GM18508 (cell line): ENCODE results near the gene LGALS4.
A peak's percentile ranks its signal among the peaks of the same experiment; 100 is the strongest.
"Not testable (repeated sequence)": the region's sequence is repeated elsewhere in the genome, so short reads cannot be mapped to it uniquely, and the experiment has no call there.

Experiments
- ATAC-seq: cut with Tn5 transposase; IDR thresholded peaks from one replicate; pipeline ENCODE4 v1.9.1; 2021; ENCODE audit warnings: moderate number of reproducible peaks; ENCODE audit not compliant: insufficient read depth, unreplicated experiment

Gene LGALS4

GRCh38 chr19:38812841-38813320 lies at the start of gene LGALS4:
Gene LGALS4 (minus strand): TSS chr19:38812945. CDS start chr19:38812886, 59 bp downstream.
- no peak for ATAC-seq

- no peak for ATAC-seq
Measured at GRCh38 chr19:38861368-38861767, 48.6 kb upstream of the LGALS4 start.

GRCh38 chr19:38859631-38860204 lies 47.0 kb upstream of the LGALS4 start:
- ATAC-seq, result not testable (repeated sequence)

- no peak for ATAC-seq
Measured at GRCh38 chr19:38856813-38857212, 44.1 kb upstream of the LGALS4 start.

GRCh38 chr19:38855751-38856150 lies 43.0 kb upstream of the LGALS4 start:
- ATAC-seq, result not testable (repeated sequence)

GRCh38 chr19:38854961-38855360 lies 42.2 kb upstream of the LGALS4 start:
- not testable (repeated sequence) for ATAC-seq

GRCh38 chr19:38853214-38853613 lies 40.5 kb upstream of the LGALS4 start:
- no peak for ATAC-seq

- ATAC-seq, result no peak
Measured at GRCh38 chr19:38852231-38853044, 39.7 kb upstream of the LGALS4 start.

- no peak for ATAC-seq
Measured at GRCh38 chr19:38851622-38852230, 39.0 kb upstream of the LGALS4 start.

- no peak for ATAC-seq
Measured at GRCh38 chr19:38850976-38851621, 38.4 kb upstream of the LGALS4 start.

GRCh38 chr19:38850436-38850975 lies 37.8 kb upstream of the LGALS4 start:
- peak; percentile 67 for ATAC-seq

- ATAC-seq, result peak; percentile 41
Measured at GRCh38 chr19:38849860-38850435, 37.2 kb upstream of the LGALS4 start, which contains the start of gene HNRNPL. Gene HNRNPL (minus strand): TSS chr19:38849986. CDS start chr19:38849966, 20 bp downstream.

- ATAC-seq, result no peak
Measured at GRCh38 chr19:38849147-38849859, 36.6 kb upstream of the LGALS4 start.

GRCh38 chr19:38848299-38849146 lies 35.8 kb upstream of the LGALS4 start:
- no peak for ATAC-seq

- ATAC-seq, result no peak
Measured at GRCh38 chr19:38846097-38846496, 33.4 kb upstream of the LGALS4 start.

GRCh38 chr19:38845374-38846024 lies 32.8 kb upstream of the LGALS4 start:
- ATAC-seq, result no peak

GRCh38 chr19:38844093-38844686 lies 31.4 kb upstream of the LGALS4 start:
- no peak for ATAC-seq
